ENCODE results near the gene MTMR10. TPM values are rescaled to one million over a fixed set of nuclear protein-coding genes. Genes with fewer than 3 reads are reported as not detected.

MTMR10 gene, protein sequence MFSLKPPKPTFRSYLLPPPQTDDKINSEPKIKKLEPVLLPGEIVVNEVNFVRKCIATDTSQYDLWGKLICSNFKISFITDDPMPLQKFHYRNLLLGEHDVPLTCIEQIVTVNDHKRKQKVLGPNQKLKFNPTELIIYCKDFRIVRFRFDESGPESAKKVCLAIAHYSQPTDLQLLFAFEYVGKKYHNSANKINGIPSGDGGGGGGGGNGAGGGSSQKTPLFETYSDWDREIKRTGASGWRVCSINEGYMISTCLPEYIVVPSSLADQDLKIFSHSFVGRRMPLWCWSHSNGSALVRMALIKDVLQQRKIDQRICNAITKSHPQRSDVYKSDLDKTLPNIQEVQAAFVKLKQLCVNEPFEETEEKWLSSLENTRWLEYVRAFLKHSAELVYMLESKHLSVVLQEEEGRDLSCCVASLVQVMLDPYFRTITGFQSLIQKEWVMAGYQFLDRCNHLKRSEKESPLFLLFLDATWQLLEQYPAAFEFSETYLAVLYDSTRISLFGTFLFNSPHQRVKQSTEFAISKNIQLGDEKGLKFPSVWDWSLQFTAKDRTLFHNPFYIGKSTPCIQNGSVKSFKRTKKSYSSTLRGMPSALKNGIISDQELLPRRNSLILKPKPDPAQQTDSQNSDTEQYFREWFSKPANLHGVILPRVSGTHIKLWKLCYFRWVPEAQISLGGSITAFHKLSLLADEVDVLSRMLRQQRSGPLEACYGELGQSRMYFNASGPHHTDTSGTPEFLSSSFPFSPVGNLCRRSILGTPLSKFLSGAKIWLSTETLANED
- polyA plus RNA-seq (ENCODE audit: insufficient read length in 4 of 4) = 10 to 100 TPM; 46.1 to 70.7 (median 57.8) TPM

DNA sequence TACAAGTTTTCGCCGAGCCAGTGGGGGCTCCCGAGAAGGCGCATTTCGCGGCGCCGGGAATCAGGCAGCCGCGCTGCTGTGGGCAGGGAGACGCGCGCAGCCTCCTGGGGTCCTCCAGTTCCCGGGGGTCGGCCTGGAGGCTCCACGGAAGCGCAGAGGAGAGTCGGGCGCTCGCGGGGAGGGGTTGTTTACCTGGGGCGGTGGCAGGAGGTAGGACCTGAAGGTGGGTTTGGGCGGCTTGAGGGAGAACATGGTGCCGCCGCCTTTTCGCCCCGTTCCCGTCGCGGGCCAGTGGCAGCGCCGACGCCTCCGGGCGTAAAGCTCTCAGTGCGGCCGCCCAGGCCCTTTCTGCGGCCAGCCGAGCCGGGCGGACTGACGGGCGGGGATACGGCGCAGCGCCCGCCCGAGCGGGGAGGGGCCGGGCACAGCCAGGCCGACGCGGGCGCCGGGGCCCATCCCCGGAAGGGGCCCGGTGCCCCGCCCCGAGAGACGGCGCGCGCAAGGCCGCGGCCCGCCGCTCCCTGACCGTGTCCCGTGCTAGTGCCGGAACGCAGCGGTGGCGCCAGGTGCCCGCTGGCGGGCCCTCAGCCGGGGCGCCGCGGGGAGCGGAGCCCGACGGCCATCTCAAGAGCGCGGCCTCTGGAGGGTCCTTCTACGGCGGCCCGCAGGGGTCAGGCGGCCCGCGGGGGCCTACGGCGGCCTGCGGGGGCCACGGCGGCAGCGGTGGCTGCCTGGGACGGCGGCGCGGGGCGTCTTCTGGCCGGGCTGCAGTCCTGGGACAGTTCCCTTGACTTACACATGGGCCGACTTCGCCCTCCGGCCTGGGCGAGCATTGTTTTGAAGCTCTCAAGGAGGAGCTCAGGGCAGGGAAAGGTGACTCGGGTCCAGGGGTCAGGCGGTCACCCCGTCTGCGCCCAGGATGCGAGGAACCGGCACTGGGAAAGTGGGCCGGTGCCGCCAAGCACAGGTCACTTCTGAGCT lies at the start of gene MTMR10:
TSS of gene MTMR10 (minus strand) at position 374 of the 981 bp plus-strand sequence. CDS start at position 252, 122 bp downstream.
- peak in 2 of 4 donors; percentile 53 to 58 for DNase-seq (ENCODE audit: low read depth in 4 of 4, low spot score in 3 of 4)

DNA sequence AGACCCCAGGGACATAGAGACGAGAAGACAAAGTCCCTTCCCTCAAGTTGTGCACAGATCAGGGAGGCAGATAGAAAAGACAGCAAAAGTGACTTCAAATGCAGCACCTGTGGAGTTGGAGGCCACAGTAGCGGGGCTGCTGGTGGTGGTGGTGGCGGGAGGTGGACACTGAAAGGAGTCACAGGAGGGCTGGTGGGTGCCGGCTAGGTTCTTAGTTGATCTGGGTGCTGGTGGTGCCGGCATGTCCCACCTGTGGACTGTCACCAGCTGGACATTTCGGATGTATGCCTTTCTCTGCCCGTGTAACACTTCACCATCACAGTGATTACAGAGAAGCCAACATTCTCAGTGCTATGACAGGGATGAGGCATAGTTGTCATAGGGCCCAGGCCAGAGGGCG lies 49.2 kb upstream of the MTMR10 start:
- no peak for DNase-seq (ENCODE audit: low read depth in 4 of 4, low spot score in 3 of 4)

DNA sequence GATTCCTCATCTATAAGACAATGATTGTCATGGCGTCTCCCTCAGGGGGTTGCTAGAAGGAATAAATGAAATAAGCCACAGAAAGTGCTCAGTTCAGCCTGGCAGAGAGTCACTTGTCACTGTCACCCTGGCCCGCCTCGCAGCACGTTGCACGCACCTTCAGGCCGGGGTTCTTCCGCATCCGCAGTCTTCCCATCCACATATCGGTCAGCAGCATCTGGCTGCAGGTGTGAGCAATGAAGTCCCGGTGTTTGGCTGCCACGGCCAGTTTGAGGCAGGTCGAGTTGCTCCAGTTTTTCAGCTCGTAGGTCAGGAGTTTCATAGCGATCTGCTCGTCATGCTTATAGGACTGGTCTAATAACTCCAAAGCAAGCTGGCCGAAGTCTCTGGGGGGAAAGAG lies 48.5 kb upstream of the MTMR10 start:
- DNase-seq (ENCODE audit: low read depth in 4 of 4, low spot score in 3 of 4) = no peak

DNA sequence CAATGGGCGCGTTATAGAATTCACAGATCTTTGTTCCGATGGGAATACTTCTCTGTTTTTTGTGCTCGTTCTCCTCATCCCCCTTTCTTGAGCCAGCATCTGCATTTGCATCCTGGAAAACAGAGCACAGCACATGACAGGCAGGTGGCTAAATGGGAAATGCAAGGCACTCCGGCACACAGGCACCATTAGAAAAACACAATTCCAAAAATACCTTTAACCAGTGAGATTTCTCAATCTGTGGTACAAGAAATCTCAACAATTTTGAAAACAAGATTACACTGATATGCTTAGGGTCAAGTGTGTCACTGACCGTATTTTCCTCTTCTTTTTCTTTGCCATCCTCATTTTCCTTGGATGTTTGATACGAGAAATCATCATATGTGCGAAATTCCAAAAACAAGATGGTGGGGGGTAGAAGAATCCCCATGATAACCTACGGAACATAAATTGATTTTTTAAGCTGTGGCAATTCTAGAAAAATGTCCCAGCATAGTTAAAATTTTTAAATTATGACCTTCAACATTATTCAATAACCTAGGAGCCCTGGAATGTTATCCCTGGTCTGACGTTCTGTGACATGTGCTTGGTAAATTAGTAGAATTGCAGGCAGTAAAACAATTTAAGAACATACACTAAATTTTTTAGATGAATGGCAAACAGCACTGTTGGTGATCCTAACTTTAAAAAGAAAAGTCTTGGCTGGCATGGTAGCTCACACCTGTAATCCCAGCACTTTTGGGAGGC lies 46.5 kb upstream of the MTMR10 start:
- no peak for DNase-seq (ENCODE audit: low read depth in 4 of 4, low spot score in 3 of 4)

DNA sequence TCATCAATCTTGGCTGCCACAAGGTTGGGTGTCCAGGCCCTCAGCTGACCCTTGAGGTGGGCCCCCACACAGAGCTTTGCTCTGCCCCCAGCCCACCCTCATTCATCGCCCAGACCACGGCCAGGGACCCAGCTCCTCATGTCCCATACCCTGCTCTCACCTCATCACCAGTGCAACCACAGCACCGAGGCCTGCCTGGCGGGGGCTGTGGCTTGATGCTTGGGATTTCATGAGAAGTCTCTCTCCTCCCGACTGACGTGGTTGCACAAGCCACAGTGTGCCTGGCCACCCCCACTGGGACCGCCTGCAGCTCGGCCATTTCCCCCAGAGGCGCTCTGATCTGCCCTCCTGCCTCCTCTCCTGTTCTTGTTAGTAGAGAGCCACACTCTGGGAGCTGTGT lies 45.4 kb upstream of the MTMR10 start:
- DNase-seq (ENCODE audit: low read depth in 4 of 4, low spot score in 3 of 4) = no peak

DNA sequence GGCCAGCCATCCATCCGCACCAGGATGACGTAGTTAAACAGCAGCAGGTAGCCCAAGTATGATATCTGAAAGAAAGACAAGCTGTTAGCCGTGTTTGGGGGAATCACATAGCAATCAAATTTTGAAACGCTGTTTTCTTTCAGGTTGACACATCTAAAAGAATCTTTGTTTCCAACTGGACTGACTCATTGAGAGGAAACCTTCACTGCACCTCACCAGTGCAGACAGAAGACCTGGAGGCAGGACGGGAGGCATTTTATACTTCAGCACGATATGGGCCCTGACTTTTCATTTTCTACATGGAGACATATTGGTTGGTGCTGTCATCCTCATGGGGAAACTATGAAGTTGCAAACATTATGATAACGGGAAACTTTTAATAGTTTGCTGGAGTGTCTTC lies 44.2 kb upstream of the MTMR10 start:
- no peak for DNase-seq (ENCODE audit: low read depth in 4 of 4, low spot score in 3 of 4)

DNA sequence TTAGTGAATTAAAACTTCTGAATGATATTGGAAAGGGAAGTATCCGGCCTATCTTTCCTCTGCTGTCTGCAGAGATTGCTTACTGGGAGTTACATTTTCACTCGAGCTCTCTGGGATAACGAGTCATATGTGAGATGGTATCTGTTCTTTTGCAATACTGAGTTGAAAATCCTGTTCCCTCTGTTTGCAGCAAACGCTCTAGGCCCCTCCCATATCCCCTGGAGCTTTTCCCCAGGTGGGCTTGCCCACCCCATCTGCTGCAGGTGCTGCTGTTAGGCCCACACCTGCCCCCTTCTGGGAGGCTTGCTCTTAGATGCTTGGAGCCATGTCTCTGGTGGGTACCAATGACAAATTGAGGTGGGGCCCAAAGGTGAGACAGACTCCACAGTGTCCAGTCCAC lies 42.7 kb upstream of the MTMR10 start:
- DNase-seq (ENCODE audit: low read depth in 4 of 4, low spot score in 3 of 4) = no peak

DNA sequence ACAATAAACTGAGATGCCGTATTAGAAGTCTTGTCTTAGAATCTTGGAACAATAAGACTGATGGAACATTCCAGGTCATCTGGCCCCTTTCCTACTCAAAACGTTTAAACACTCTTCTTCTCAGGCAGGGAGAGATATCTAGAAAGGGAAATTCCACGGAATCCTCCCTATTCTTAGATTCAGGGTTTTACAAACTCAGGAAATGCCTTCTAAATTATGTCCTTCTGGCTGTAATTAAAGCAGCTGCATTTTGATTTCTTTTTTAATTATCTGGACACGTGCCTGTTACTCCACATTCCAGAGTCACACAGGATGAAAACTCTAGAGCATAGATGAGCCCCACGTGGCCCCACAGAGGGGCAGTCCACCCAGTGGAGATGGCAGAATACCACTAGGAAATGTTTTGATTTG lies 41.5 kb upstream of the MTMR10 start:
- DNase-seq (ENCODE audit: low read depth in 4 of 4, low spot score in 3 of 4) = peak in 1 of 4 donors; percentile 38

DNA sequence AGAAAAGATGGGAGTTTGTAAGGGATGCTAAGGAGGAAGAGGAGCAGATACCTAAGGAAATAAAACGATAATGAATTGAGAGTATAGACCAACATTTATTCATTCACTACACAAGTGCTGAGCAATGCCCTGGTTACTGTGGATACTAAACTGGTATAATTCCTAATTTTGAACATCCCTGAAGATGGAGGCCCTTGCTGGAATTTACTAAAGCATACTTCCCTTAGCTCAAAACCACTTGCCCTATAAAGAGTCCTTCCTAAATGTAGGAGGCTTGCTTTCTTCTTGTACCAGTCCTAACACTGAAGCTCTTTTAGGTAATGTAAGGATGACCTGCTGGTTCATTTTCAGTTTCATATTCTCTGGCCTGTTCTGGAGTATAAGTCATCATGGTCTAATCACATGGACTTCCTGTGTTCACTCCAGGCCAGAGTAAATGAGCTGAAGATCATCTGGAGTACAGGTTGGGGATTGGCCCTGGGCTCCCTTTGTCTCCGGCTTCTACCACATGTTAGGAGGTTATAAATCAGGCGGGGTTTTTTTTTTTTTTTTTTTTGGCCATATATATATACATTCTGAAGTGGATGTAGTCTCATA lies 40.1 kb upstream of the MTMR10 start:
- no peak for DNase-seq (ENCODE audit: low read depth in 4 of 4, low spot score in 3 of 4)

DNA sequence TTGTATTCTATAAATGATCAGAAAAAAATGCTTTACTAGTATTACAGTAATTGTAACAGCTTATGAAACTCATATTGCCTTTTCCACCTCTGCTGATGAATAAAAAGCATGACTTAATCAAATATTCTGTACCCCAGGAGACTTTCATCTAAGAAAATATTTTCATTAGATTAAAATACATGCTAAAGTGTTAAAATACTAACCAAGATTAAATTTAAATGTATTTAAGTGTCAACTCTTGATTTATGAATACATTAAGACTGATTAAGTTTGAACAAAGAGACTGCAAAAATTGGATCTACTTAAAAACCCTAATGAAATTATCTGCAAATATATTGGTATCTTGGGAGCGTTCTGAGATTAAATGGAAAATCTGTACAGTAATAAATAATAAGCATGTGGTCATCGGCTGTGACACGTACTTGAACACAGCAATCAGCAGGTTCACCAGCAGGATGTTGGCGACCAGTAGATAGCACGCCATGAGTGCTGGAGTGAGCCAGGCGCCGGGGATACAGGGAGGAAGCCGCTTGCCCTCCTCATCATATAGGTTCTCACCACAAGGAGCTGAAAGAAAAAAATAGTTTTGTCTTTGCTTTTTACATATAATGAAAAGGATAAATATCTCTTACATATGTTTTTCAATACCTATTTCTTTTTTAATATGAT lies 36.6 kb upstream of the MTMR10 start:
- no peak for DNase-seq (ENCODE audit: low read depth in 4 of 4, low spot score in 3 of 4)

DNA sequence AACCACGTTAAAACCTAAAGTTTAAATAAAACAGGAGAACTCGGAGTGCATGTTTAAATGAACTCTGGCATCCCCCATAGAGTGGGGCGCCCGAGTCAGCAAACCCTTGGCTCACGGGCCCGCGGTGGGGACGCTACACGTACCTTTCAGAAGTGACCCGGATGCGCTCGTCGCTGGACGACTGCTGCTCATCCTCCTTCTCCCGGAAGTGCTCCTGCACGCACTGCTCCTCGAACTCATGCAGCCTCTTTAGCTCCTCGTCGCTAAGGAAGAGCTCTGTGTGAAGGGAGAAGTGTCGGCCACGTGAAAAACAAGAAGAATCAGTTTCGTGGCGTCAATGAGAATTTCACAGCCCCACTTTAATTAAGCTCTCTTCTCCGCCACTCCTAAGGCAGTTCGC lies 34.6 kb upstream of the MTMR10 start:
- no peak for DNase-seq (ENCODE audit: low read depth in 4 of 4, low spot score in 3 of 4)

DNA sequence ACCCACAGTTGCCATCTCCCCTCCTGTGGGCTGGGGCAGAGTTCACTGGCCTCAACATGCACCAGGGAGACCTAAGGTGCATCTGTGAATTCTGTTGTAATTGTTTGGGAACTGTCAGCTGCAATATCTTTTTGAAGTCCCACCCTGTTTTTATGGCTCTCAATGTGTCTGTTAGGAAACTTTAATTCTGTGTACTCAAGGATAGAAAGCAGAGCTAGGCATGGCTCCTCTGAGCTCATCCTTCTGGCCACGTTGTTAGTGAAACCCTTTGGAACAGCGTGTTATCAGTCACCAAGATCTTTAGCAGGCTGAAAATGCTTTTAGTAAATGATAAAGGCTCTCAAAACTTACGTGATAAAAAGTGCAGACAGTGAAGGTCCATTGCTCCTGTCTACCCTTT lies 33.6 kb upstream of the MTMR10 start:
- no peak for DNase-seq (ENCODE audit: low read depth in 4 of 4, low spot score in 3 of 4)

DNA sequence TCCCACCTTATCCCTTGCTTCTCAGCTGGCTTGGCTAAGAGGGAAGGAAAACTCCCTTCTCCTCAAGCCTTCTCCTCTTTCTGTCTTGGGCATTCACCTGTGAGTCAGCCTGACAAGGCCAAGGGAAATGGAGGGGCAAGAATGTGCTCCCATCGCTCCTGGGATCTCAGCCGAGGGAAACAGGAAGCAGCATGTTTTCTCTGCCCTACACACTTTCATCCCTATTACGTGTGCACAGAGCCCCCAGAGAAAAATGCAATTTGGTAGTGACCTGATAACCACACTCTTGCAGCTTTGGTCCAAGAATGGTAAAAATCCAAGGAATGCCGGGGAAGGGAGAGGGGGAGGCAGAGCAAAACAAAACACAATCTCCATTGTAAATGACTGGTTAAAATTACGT lies 32.9 kb upstream of the MTMR10 start:
- peak in 1 of 4 donors; percentile 55 for DNase-seq (ENCODE audit: low read depth in 4 of 4, low spot score in 3 of 4)

DNA sequence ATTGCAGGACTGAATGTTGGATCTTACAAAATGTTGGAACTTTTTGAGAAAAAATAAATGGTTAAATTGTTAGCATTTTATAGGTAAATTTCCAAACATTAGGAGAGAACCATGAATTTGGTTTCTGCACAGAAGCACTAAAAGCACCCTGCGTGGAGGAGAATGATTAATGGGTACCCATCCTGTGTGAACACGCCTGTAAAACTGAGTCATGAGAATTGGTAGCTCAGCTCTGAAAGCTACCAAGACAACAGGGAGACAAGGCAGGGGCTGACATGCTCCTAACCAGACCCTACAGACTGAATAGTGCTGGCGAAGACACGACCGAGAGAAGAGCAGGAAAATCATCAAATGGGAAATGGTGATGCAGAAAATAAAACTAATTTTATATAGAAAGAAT lies 32.4 kb upstream of the MTMR10 start:
- DNase-seq (ENCODE audit: low read depth in 4 of 4, low spot score in 3 of 4) = no peak

DNA sequence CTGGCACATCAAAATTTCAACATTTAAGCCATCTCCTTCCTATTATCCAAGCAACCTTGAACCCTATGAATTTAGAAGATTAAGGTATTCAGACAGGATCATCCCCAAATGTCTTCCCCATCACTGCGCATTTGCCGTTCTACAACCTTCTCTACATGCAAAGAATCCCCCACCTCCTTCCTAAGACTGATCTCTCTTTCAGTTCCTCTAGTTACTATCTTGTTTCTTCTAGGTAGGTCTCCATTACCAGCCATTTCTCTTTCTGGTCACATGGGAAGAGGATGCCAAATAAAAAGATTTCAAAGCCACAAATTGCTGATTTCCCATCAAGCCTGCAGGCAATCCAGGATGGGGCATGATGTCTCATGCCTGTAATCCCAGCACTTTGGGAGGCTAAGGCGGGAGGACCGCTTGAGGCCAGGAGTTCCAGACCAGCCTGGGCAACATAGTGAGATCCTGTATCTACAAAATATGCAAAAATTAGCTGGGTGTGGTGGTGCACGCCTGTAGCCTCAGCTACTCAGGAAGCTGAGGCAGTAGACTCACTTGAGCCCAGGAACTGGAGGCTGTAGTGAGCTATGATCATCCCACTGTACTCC lies 29.7 kb upstream of the MTMR10 start:
- no peak for DNase-seq (ENCODE audit: low read depth in 4 of 4, low spot score in 3 of 4)

DNA sequence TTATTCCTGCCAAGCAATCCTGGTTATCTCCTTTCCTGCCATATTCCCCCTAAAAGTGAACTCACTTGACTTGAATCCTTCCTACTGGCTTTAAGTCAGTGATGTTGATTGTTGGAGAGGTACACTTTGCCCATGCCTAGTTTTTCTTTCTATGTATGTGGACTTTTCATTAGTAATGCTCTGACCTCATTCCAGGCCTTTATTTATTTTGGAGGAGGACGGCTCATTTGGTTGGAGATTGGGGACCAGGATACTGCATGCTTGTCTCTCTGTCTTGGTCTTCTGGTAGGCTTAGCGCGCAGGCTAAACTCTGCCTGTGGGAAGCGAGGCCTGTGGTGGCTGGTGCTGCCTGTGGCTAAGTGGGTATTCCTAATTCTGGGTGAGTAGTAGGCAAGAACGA lies 29.1 kb upstream of the MTMR10 start:
- no peak for DNase-seq (ENCODE audit: low read depth in 4 of 4, low spot score in 3 of 4)

DNA sequence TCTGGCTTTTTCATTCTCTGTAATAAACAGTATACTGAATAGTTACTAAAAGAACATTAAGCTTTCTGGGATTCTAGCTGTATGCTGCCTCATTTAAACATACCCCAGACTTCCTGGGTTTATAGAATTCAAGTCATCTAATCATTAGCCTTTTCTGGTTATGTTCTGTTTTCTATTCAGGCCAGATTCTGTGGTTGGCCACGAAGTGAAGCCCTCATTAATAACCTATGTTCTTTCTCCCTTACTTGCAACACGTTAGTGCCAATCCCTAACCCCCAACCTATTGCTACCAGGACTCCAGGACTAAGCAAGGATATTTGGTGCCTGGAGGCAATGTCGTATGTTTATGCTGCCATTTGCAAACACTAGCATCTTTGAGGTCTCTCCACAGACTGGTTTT lies 28.6 kb upstream of the MTMR10 start:
- no peak for DNase-seq (ENCODE audit: low read depth in 4 of 4, low spot score in 3 of 4)

DNA sequence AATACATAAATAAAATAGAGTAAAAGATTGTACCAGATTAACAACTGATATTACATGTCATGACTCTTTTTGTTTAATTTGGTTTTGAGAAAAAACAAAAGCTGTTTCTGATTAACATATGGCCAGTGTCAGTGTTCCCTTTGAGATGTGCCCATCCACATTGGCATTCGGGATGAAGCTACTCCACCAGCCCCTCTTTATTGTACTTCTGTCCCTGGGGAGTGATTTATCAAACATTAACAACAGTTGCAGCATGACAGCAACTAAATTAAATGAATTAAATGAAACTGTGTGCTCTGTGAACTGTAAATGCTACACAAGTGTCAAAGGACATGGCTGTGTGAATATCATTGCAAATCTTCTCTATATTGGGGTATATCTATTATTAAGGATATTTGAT lies 25.9 kb upstream of the MTMR10 start:
- DNase-seq (ENCODE audit: low read depth in 4 of 4, low spot score in 3 of 4) = no peak

DNA sequence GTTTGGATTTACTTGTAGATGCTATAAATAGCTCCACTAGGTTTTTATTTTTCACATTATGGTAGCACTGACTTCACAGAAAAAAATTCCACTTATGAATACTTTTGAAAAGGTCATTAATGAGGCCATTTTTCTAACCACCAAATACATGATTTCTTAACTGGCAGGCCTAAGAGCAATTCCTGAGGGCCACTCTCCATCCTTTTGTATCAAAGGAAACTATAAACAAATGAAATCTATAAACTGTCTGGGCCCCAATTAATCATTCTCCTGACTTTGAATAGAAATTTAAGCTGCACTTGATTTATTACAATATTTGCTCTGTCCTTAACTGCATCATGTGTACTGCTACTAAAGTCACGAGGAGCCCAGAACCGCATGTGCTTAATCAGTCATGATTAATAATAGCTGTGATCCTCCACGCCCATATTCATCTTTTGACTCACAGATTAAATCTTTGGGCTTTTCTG lies 25.1 kb upstream of the MTMR10 start:
- DNase-seq (ENCODE audit: low read depth in 4 of 4, low spot score in 3 of 4) = no peak
